ENCODE data around the gene AMIGO3. TPM values are rescaled to one million over a fixed set of nuclear protein-coding genes. Genes with fewer than 3 reads are reported as not detected.

The AMIGO3 gene
- total and polyA plus RNA-seq, 7 donors: 0.46 to 1.2 (median 0.77) TPM; not detected in 3

GRCh38 chr3:49747792-49748480, 28.5 kb upstream of the AMIGO3 start:
- no peak overlapping the region for H3K4me3 ChIP-seq
- H3K36me3 ChIP-seq: peaks cover 0 to 14% (median 0%) of the 10 kb centered on the region in 4 donors
- H3K27me3 ChIP-seq: no peaks in the 10 kb centered on the region
- H3K9me3 ChIP-seq: no peaks in the 10 kb centered on the region
- H3K4me1 ChIP-seq: peaks cover 0 to 30% (median 19%) of the 10 kb centered on the region in 4 donors
- 89 to 90% methylated on average over 13 of the region's 13 CpGs for WGBS, 2 donors
- no peak for DNase-seq
- intact Hi-C loops (cut with DNase I): no loop called here
- peak overlapping the region in 2 of 4 donors; percentile 48 to 57 for H3K27ac ChIP-seq
- TF ChIP-seq POLR2A (IDR thresholded peaks at IDR 0.05): no peak
- no peak for TF ChIP-seq POLR2AphosphoS5 (IDR thresholded peaks at IDR 0.05)
- no peak for TF ChIP-seq CTCF (IDR thresholded peaks at IDR 0.05)
- TF ChIP-seq EP300 (IDR thresholded peaks at IDR 0.05): no peak

- Histone ChIP-seq H3K4me3 (no peak overlapping the region), H3K9me3 (no peaks in the 10 kb centered on the region), H3K27me3 (no peaks in the 10 kb centered on the region), H3K4me1 (peaks cover 0 to 30% (median 17%) of the 10 kb centered on the region in 4 donors), H3K27ac (peak overlapping the region in 3 of 4 donors; percentile 25 to 57 (median 48)), H3K36me3 (peaks cover 0 to 21% (median 0%) of the 10 kb centered on the region in 4 donors)
- TF ChIP-seq POLR2AphosphoS5 (IDR thresholded peaks at IDR 0.05): no peak
- TF ChIP-seq CTCF (IDR thresholded peaks at IDR 0.05): peak in 1 of 4 experiments; percentile 16
- no peak for TF ChIP-seq POLR2A (IDR thresholded peaks at IDR 0.05)
- TF ChIP-seq EP300 (IDR thresholded peaks at IDR 0.05): no peak
- 89 to 93% methylated on average over 2 of the region's 2 CpGs for WGBS, 2 donors
- intact Hi-C loops (cut with DNase I): no loop called here
- no peak for DNase-seq
Observed at GRCh38 chr3:49745986-49746385, 26.5 kb upstream of the AMIGO3 start.

GRCh38 chr3:49740427-49740826, 20.9 kb upstream of the AMIGO3 start:
- no peak overlapping the region for H3K4me3 ChIP-seq
- H3K27ac ChIP-seq: no peak overlapping the region
- intact Hi-C loops (cut with DNase I): no loop called here
- no peaks in the 10 kb centered on the region for H3K27me3 ChIP-seq
- no peaks in the 10 kb centered on the region for H3K9me3 ChIP-seq
- TF ChIP-seq EP300 (IDR thresholded peaks at IDR 0.05) (no peak), POLR2A (IDR thresholded peaks at IDR 0.05) (no peak), POLR2AphosphoS5 (IDR thresholded peaks at IDR 0.05) (no peak), CTCF (IDR thresholded peaks at IDR 0.05) (no peak)
- peaks cover 12 to 37% (median 15%) of the 10 kb centered on the region in 4 donors for H3K36me3 ChIP-seq
- H3K4me1 ChIP-seq: peaks cover 0 to under 1% (median 0%) of the 10 kb centered on the region in 4 donors
- no peak for DNase-seq

GRCh38 chr3:49738067-49738713, 18.7 kb upstream of the AMIGO3 start:
- Histone ChIP-seq H3K27me3 (no peaks in the 10 kb centered on the region), H3K36me3 (peaks cover 15 to 53% (median 25%) of the 10 kb centered on the region in 4 donors), H3K4me3 (no peak overlapping the region), H3K9me3 (no peaks in the 10 kb centered on the region), H3K4me1 (no peaks in the 10 kb centered on the region), H3K27ac (no peak overlapping the region)
- intact Hi-C loops (cut with DNase I): no loop called here
- no peak for TF ChIP-seq POLR2AphosphoS5 (IDR thresholded peaks at IDR 0.05)
- no peak for TF ChIP-seq CTCF (IDR thresholded peaks at IDR 0.05)
- no peak for TF ChIP-seq EP300 (IDR thresholded peaks at IDR 0.05)
- no peak for TF ChIP-seq POLR2A (IDR thresholded peaks at IDR 0.05)
- 96% methylated on average over 11 of the region's 11 CpGs for WGBS, 2 donors
- no peak for DNase-seq
